ENCODE measurements around the gene TBC1D23. TPM values are rescaled to one million over a fixed set of nuclear protein-coding genes. Genes with fewer than 3 reads are reported as not detected.

The TBC1D23 gene
- total and polyA plus RNA-seq, 5 donors from 2014 or later = 17.8 to 40.2 (median 20.7) TPM

- Mint-ChIP-seq H3K4me3 (no peak overlapping the region), H3K4me1 (peaks cover under 1 to 7% (median 2%) of the 10 kb centered on the region in 4 donors), H3K27ac (no peak overlapping the region), H3K36me3 (peaks cover 21% of the 10 kb centered on the region), H3K27me3 (no peaks in the 10 kb centered on the region), H3K9me3 (peaks cover 0 to 2% (median 2%) of the 10 kb centered on the region in 7 donors)
- ATAC-seq (ENCODE audit: low read depth in 2 of 2) = no peak
- Histone ChIP-seq H3K36me3 (ENCODE audit: control insufficient read depth, insufficient read depth, low read length) (peaks cover 3% of the 10 kb centered on the region), H3K4me3 (ENCODE audit: low read depth, low read length) (no peak overlapping the region), H3K27ac (ENCODE audit: insufficient read depth, low read length, poor library complexity, severe bottlenecking) (no peak overlapping the region), H3K9me3 (ENCODE audit: control insufficient read depth in 2 of 2, low read length in 2 of 2) (no peaks in the 10 kb centered on the region), H3K4me1 (ENCODE audit: control insufficient read depth, insufficient read depth, low read length, poor library complexity, severe bottlenecking) (peaks cover 10% of the 10 kb centered on the region), H3K27me3 (ENCODE audit: control insufficient read depth, insufficient read depth, low read length) (no peaks in the 10 kb centered on the region)
- DNase-seq = no peak
Measured at GRCh38 chr3:100329800-100330489, 69.2 kb downstream of the TBC1D23 start.

DNA sequence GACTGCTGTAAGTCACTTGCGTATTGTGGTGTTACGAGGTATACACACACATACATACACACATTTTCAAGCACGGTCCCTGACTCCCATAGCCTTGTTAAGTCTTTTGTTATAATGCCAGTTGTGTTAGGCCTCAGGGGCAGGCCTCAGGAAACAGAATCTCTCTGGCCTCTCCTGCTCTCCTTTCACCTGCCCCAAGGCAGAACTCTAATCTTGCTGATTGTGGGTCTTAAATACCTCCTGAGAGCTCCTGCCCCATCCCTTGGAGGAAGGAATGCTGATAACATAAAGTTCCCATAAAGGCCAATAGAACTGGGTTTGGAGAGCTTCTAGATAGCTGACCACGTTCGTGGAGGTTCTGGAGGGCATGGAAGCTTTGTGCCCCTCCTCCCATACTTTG is 69.9 kb downstream of the TBC1D23 start:
- Mint-ChIP-seq H3K27ac (no peak overlapping the region), H3K4me3 (no peak overlapping the region), H3K4me1 (peaks cover 6 to 14% (median 8%) of the 10 kb centered on the region in 4 donors), H3K36me3 (peaks cover 19% of the 10 kb centered on the region), H3K27me3 (no peaks in the 10 kb centered on the region), H3K9me3 (peaks cover 0 to 2% (median 2%) of the 10 kb centered on the region in 7 donors)
- peaks cover 17% of the 10 kb centered on the region for H3K4me1 ChIP-seq (ENCODE audit: control insufficient read depth, insufficient read depth, low read length, poor library complexity, severe bottlenecking)
- no peaks in the 10 kb centered on the region for H3K9me3 ChIP-seq (ENCODE audit: control insufficient read depth in 2 of 2, low read length in 2 of 2)
- H3K27ac ChIP-seq (ENCODE audit: insufficient read depth, low read length, poor library complexity, severe bottlenecking) = no peak overlapping the region
- peaks cover 3% of the 10 kb centered on the region for H3K36me3 ChIP-seq (ENCODE audit: control insufficient read depth, insufficient read depth, low read length)
- no peak overlapping the region for H3K4me3 ChIP-seq (ENCODE audit: low read depth, low read length)
- no peaks in the 10 kb centered on the region for H3K27me3 ChIP-seq (ENCODE audit: control insufficient read depth, insufficient read depth, low read length)
- DNase-seq (no peak), ATAC-seq (ENCODE audit: low read depth in 2 of 2) (no peak)

- H3K9me3 Mint-ChIP-seq = peaks cover 0 to 2% (median 2%) of the 10 kb centered on the region in 7 donors
- H3K4me3 ChIP-seq (ENCODE audit: low read depth, low read length) = no peak overlapping the region
Measured at GRCh38 chr3:100331660-100332059, 70.9 kb downstream of the TBC1D23 start.

DNA sequence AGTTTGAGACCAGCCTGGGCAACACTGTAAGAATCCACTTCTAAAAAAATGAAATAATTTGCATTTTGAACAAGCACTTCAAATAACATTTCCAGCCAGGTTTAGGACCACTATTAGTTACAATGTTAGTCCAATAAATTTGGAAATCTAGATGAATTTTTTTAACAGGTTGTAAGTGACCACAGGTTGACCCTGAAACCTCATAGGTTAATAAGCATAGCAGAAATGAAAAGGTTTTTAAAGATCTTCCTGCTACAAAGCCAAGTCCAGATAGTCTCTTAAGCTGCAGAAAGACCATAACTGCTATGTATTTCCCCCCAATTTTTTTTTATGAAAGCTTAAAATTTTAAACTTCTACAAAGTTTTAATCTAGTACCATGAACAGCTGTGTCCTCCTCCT is 72.3 kb downstream of the TBC1D23 start:
- peak overlapping the region in 1 of 3 donors; percentile 87 for H3K27ac Mint-ChIP-seq
- Histone ChIP-seq H3K27me3 (ENCODE audit: control insufficient read depth, insufficient read depth, low read length) (no peaks in the 10 kb centered on the region), H3K4me1 (ENCODE audit: control insufficient read depth, insufficient read depth, low read length, poor library complexity, severe bottlenecking) (peaks cover 21% of the 10 kb centered on the region), H3K9me3 (ENCODE audit: control insufficient read depth in 2 of 2, low read length in 2 of 2) (no peaks in the 10 kb centered on the region), H3K36me3 (ENCODE audit: control insufficient read depth, insufficient read depth, low read length) (no peaks in the 10 kb centered on the region), H3K4me3 (ENCODE audit: low read depth, low read length) (no peak overlapping the region), H3K27ac (ENCODE audit: insufficient read depth, low read length, poor library complexity, severe bottlenecking) (no peak overlapping the region)
- DNase-seq (no peak), ATAC-seq (ENCODE audit: low read depth in 2 of 2) (no peak)
- peaks cover under 1% of the 10 kb centered on the region for H3K36me3 Mint-ChIP-seq
- peak overlapping the region in 1 of 4 donors; percentile 95 for H3K4me3 Mint-ChIP-seq
- peaks cover 0 to 2% (median 0%) of the 10 kb centered on the region in 7 donors for H3K9me3 Mint-ChIP-seq
- peaks cover 6 to 24% (median 18%) of the 10 kb centered on the region in 4 donors for H3K4me1 Mint-ChIP-seq
- no peaks in the 10 kb centered on the region for H3K27me3 Mint-ChIP-seq

More at GRCh38 chr3:100331660-100332059, 70.9 kb downstream of the TBC1D23 start:
- H3K36me3 Mint-ChIP-seq = peaks cover 14% of the 10 kb centered on the region
- no peaks in the 10 kb centered on the region for H3K27me3 Mint-ChIP-seq
- H3K27ac Mint-ChIP-seq = no peak overlapping the region
- H3K36me3 ChIP-seq (ENCODE audit: control insufficient read depth, insufficient read depth, low read length) = no peaks in the 10 kb centered on the region
- no peak for ATAC-seq (ENCODE audit: low read depth in 2 of 2)
- H3K27me3 ChIP-seq (ENCODE audit: control insufficient read depth, insufficient read depth, low read length) = no peaks in the 10 kb centered on the region
- H3K4me1 Mint-ChIP-seq = peaks cover 6 to 23% (median 14%) of the 10 kb centered on the region in 4 donors
- H3K27ac ChIP-seq (ENCODE audit: insufficient read depth, low read length, poor library complexity, severe bottlenecking) = no peak overlapping the region
- peaks cover 21% of the 10 kb centered on the region for H3K4me1 ChIP-seq (ENCODE audit: control insufficient read depth, insufficient read depth, low read length, poor library complexity, severe bottlenecking)
- H3K4me3 Mint-ChIP-seq = peak overlapping the region in 2 of 4 donors; percentile 5 to 80
- no peaks in the 10 kb centered on the region for H3K9me3 ChIP-seq (ENCODE audit: control insufficient read depth in 2 of 2, low read length in 2 of 2)
- no peak for DNase-seq

- DNase-seq = no peak
- Mint-ChIP-seq H3K36me3 (no peaks in the 10 kb centered on the region), H3K27ac (peak overlapping the region in 2 of 3 donors; percentile 85 to 87), H3K27me3 (no peaks in the 10 kb centered on the region), H3K9me3 (peaks cover 0 to 2% (median 0%) of the 10 kb centered on the region in 7 donors), H3K4me1 (peaks cover 6 to 27% (median 20%) of the 10 kb centered on the region in 4 donors), H3K4me3 (peak overlapping the region; percentile 86 to 95 (median 90))
- Histone ChIP-seq H3K27ac (ENCODE audit: insufficient read depth, low read length, poor library complexity, severe bottlenecking) (peak overlapping the region; percentile 58), H3K36me3 (ENCODE audit: control insufficient read depth, insufficient read depth, low read length) (peaks cover under 1% of the 10 kb centered on the region), H3K9me3 (ENCODE audit: control insufficient read depth in 2 of 2, low read length in 2 of 2) (no peaks in the 10 kb centered on the region), H3K4me1 (ENCODE audit: control insufficient read depth, insufficient read depth, low read length, poor library complexity, severe bottlenecking) (peaks cover 21% of the 10 kb centered on the region), H3K4me3 (ENCODE audit: low read depth, low read length) (peak overlapping the region; percentile 96), H3K27me3 (ENCODE audit: control insufficient read depth, insufficient read depth, low read length) (no peaks in the 10 kb centered on the region)
- peak in 1 of 2 donors; percentile 2 for ATAC-seq (ENCODE audit: low read depth in 2 of 2)
Measured at GRCh38 chr3:100333970-100334487, 73.2 kb downstream of the TBC1D23 start.

DNA sequence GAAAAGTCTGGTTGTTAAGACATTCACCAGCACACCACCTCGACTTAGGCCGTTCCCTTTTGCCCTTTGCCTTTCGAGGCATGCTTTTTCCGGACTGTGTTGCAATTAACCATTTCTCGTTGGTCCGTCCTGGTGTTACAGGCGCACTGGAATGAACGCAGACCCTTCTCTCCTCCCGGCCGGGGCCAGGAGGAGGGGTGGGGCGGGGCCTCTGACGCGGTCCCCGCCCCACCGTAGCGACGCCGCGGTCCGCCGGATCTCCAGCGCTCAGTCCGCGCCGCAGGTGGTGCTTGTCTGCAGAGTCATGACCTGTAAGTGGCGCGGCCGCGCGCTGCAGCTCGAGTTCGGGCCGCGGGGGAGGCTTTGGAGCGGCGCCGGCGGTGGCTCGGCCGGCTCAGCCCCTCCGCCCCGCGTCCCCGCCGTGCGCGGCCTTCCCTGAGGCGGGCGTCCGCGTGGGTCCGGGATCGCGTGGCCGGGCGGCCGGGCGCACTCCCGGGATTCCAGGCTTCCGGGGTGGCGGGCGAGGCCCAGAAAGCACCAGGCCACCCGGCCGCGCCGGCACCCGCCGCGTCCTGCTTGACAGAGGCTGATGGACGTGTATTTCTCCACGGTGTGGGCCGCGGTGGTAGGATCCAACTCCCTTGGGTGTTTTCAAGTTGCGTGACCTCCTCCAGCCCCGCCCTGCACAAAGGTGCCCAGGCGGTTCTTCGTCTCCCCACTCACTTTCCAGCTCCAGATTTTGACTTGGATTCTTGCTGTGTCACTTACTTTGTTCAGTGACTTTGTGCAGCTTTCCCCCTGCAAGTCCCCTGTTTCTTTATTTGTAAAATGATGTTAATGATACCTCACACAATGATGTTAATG is 73.9 kb downstream of the TBC1D23 start, which contains the start of gene NIT2:
Gene NIT2 (plus strand): TSS at position 270 of the 864 bp plus-strand sequence. CDS start 35 bp downstream, at position 305.
- peaks cover 21% of the 10 kb centered on the region for H3K4me1 ChIP-seq (ENCODE audit: control insufficient read depth, insufficient read depth, low read length, poor library complexity, severe bottlenecking)
- peak within 1 kb of the TSS; percentile 93 to 94 (median 94) for H3K27ac Mint-ChIP-seq
- ATAC-seq (ENCODE audit: low read depth in 2 of 2) (peak; percentile 94 to 96), DNase-seq (peak; percentile 75 to 87 (median 76))
- peaks cover 0 to under 1% (median 0%) of the 10 kb centered on the region in 7 donors for H3K9me3 Mint-ChIP-seq
- peaks cover 6% of the 10 kb centered on the region for H3K36me3 ChIP-seq (ENCODE audit: control insufficient read depth, insufficient read depth, low read length)
- peak within 1 kb of the TSS; percentile 58 for H3K27ac ChIP-seq (ENCODE audit: insufficient read depth, low read length, poor library complexity, severe bottlenecking)
- H3K4me3 Mint-ChIP-seq = peak within 1 kb of the TSS; percentile 93 to 95 (median 94)
- H3K4me1 Mint-ChIP-seq = peaks cover 6 to 27% (median 20%) of the 10 kb centered on the region in 4 donors
- no peaks in the 10 kb centered on the region for H3K36me3 Mint-ChIP-seq
- peak within 1 kb of the TSS; percentile 96 for H3K4me3 ChIP-seq (ENCODE audit: low read depth, low read length)
- H3K9me3 ChIP-seq (ENCODE audit: control insufficient read depth in 2 of 2, low read length in 2 of 2) = no peaks in the 10 kb centered on the region
- H3K27me3 ChIP-seq (ENCODE audit: control insufficient read depth, insufficient read depth, low read length) = no peaks in the 10 kb centered on the region
- H3K27me3 Mint-ChIP-seq = no peaks in the 10 kb centered on the region

- H3K36me3 ChIP-seq (ENCODE audit: control insufficient read depth, insufficient read depth, low read length) = peaks cover 12% of the 10 kb centered on the region
- peaks cover 21% of the 10 kb centered on the region for H3K4me1 ChIP-seq (ENCODE audit: control insufficient read depth, insufficient read depth, low read length, poor library complexity, severe bottlenecking)
- peak overlapping the region; percentile 93 to 94 (median 94) for H3K27ac Mint-ChIP-seq
- H3K27me3 Mint-ChIP-seq = no peaks in the 10 kb centered on the region
- H3K4me3 Mint-ChIP-seq = peak overlapping the region; percentile 93 to 95 (median 94)
- H3K27me3 ChIP-seq (ENCODE audit: control insufficient read depth, insufficient read depth, low read length) = no peaks in the 10 kb centered on the region
- no peaks in the 10 kb centered on the region for H3K36me3 Mint-ChIP-seq
- DNase-seq (peak in 1 of 3 donors; percentile 6), ATAC-seq (ENCODE audit: low read depth in 2 of 2) (no peak)
- peaks cover 6 to 27% (median 20%) of the 10 kb centered on the region in 4 donors for H3K4me1 Mint-ChIP-seq
- no peaks in the 10 kb centered on the region for H3K9me3 ChIP-seq (ENCODE audit: control insufficient read depth in 2 of 2, low read length in 2 of 2)
- peak overlapping the region; percentile 78 for H3K4me3 ChIP-seq (ENCODE audit: low read depth, low read length)
- H3K9me3 Mint-ChIP-seq = no peaks in the 10 kb centered on the region
- peak overlapping the region; percentile 58 for H3K27ac ChIP-seq (ENCODE audit: insufficient read depth, low read length, poor library complexity, severe bottlenecking)
Measured at GRCh38 chr3:100335434-100335833, 74.6 kb downstream of the TBC1D23 start.
